GM12874 (cell line): ENCODE results near the gene SYTL3.

Source experiments
- TF ChIP-seq, protein P1 (sequence below): IDR thresholded peaks from 2 replicates; pipeline ENCODE4 v1.5.1; 2011; ENCODE audit warnings: low read depth, mild to moderate bottlenecking, control low read depth, low read length, moderate library complexity; ENCODE audit not compliant: insufficient read depth

SYTL3 gene

DNA sequence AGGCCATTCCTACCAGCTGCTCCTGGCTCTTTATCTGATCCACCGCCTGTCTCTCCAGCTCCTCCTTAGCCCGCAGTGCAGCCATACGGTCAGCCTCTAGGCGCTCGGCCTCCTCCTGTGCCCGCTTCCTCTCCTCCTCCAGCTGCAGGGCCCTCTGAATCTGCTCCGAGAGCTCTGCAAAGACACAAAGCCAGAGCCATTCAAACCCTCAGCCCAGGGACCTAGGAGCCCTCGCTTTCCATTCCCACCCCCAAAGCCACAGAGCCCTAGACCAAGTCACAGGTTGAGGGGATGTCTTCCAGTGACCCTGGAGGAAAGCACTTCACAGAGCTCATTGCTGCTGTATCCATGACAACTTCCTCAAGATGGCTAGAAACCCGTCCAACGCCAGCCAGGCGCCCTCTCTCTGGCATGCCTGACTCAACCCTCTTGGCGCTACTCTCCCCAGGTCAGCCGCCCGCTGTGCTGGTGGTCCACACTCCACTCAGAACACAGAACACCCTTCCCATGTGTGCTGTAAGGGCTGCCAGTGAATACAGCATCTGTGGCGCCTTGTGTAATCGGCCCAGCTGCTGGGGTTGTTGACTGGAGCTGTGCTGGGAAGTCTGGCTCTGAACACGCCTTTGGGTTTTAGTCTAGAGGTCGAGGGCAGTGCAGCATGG, 120.0 kb downstream of the SYTL3 start:
- TF ChIP-seq, protein P1, sequence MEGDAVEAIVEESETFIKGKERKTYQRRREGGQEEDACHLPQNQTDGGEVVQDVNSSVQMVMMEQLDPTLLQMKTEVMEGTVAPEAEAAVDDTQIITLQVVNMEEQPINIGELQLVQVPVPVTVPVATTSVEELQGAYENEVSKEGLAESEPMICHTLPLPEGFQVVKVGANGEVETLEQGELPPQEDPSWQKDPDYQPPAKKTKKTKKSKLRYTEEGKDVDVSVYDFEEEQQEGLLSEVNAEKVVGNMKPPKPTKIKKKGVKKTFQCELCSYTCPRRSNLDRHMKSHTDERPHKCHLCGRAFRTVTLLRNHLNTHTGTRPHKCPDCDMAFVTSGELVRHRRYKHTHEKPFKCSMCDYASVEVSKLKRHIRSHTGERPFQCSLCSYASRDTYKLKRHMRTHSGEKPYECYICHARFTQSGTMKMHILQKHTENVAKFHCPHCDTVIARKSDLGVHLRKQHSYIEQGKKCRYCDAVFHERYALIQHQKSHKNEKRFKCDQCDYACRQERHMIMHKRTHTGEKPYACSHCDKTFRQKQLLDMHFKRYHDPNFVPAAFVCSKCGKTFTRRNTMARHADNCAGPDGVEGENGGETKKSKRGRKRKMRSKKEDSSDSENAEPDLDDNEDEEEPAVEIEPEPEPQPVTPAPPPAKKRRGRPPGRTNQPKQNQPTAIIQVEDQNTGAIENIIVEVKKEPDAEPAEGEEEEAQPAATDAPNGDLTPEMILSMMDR: no peak

DNA sequence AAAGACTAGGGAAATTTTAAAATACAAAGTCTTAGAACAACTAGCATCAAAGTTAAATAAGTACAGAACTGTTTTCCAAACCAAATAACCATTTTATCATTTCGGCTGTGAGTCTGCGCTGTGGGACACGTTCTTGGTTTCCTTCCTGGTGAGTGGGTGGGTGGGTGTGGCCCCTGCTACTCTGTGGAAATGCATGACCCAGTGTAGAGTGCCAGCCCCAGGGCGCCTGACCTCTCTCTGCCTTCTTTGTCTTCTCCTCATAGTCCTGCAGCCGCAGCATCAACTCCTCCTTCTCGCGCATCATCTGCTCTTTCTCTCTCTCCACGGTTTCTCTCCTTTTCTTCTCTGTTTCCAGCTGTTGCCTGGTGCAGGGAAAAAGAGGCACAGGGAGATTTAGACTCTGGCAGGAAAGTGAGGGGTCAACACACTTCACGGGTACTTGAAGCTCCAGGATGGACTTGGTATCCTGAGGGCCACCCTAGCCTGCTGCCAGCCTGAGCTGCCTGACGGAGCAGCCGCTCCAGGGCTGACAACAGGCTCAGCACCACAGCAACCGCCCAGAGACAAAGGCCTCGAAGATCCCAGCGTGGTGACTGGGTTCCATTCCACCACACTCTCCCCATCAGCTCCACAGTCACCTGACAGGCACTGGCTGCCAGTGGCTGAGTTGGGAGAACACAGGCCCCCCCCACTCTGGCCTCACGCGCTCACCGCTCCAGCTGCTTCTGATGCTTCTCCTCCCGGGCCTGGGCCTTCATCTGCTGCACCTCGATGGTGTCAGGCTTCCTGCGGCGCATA, 120.9 kb downstream of the SYTL3 start:
- TF ChIP-seq, protein P1: no peak

GRCh38 chr6:158771399-158772152, 121.7 kb downstream of the SYTL3 start:
- TF ChIP-seq, protein P1: no peak

DNA sequence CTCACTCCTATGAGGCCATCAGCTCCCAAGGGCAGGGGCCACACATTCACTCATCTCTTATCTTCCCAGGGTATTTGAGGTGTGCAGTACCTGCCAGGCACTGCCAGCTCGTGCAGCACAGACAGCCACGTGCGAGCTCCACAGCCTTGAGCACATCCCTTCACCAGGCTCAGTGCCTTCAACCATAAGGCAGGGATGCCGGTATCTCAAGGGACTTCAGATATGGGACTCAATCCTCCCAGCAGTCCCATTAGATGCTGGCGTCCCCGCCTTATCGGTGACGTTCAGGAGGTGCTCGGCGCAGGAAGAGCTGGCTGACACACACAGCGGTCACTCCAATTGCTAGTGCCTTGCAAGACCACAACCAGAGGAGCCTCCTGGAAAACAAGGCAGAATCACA, 122.3 kb downstream of the SYTL3 start:
- TF ChIP-seq, protein P1: no peak

DNA sequence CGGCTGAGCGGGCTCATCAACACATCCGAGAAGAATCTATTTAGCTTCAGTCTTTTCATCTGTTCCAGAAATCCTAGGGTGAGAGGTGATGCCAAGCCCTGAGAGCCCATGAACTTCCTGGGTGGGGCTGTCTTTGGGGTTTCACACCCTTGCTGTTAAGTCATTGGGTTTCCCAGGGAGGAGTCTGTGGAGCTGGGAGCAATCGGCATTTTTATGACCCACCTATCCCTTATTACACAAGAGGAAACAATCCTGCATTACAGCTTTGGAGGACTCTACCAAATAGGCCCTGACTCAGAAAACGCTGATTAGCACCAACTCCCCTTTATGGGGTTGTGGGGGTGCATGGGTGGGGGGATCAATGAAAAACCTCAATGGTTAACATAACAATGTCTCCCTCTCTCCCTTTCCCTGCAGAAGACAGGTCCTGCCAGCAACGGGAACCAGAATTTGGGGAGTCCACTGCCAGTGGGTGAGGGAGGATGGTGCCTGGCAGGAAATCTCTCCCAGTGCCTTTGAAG, 123.1 kb downstream of the SYTL3 start:
- TF ChIP-seq, protein P1: no peak

- TF ChIP-seq, protein P1: no peak
Observed at GRCh38 chr6:158773581-158774449, 124.0 kb downstream of the SYTL3 start.
